ENCODE measurements around the gene ACTN1.

DNA sequence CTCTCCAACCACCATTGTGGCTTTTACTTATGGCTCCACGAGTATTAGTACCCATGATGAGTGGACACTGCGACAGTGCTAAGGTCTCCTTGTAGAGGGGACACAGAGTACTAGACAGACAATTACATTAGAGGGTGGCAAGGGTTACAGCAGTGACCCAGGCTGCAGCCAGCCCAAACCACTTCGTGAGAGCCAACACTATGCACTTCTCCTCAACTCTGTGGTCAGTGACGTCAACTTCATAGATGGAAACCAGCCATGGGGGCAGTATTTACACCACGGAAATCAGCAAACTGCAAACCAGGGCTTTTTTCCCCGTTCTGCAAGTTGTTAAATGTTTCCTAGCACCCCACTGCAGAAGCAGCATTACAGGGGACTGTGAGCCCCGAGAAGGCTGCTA, 124.7 kb downstream of the ACTN1 start:
- TF ChIP-seq, protein P1, sequence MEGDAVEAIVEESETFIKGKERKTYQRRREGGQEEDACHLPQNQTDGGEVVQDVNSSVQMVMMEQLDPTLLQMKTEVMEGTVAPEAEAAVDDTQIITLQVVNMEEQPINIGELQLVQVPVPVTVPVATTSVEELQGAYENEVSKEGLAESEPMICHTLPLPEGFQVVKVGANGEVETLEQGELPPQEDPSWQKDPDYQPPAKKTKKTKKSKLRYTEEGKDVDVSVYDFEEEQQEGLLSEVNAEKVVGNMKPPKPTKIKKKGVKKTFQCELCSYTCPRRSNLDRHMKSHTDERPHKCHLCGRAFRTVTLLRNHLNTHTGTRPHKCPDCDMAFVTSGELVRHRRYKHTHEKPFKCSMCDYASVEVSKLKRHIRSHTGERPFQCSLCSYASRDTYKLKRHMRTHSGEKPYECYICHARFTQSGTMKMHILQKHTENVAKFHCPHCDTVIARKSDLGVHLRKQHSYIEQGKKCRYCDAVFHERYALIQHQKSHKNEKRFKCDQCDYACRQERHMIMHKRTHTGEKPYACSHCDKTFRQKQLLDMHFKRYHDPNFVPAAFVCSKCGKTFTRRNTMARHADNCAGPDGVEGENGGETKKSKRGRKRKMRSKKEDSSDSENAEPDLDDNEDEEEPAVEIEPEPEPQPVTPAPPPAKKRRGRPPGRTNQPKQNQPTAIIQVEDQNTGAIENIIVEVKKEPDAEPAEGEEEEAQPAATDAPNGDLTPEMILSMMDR (conservative IDR thresholded peaks at IDR 0.05; ENCODE audit: low read depth, low read length): no peak
- TF ChIP-seq EZH2 (IDR thresholded peaks at IDR 0.05; ENCODE audit: borderline replicate concordance, low read depth, low read length, poor library complexity, severe bottlenecking): no peak
